ENCODE data around the gene ZAP70.

DNA sequence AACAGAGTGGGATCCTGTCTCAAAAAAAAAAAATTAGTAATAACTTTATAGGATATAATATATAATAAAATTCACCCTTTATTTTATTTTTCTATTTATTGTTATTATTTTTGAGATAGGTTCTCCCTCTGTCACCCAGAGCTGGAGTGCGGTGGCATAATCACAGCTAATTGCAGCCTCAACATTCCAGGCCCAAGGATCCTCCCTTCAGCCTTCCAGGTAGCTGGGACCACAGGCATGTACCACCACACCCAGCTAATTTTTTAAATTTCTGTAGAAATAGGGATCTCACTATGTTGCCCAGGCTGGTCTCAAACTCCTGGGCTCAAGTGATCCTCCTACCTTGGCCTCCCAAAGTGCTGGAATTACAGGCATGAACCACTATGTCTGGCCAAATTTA lies 42.9 kb upstream of the ZAP70 start:
- TF ChIP-seq, protein P1, sequence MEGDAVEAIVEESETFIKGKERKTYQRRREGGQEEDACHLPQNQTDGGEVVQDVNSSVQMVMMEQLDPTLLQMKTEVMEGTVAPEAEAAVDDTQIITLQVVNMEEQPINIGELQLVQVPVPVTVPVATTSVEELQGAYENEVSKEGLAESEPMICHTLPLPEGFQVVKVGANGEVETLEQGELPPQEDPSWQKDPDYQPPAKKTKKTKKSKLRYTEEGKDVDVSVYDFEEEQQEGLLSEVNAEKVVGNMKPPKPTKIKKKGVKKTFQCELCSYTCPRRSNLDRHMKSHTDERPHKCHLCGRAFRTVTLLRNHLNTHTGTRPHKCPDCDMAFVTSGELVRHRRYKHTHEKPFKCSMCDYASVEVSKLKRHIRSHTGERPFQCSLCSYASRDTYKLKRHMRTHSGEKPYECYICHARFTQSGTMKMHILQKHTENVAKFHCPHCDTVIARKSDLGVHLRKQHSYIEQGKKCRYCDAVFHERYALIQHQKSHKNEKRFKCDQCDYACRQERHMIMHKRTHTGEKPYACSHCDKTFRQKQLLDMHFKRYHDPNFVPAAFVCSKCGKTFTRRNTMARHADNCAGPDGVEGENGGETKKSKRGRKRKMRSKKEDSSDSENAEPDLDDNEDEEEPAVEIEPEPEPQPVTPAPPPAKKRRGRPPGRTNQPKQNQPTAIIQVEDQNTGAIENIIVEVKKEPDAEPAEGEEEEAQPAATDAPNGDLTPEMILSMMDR (IDR thresholded peaks at IDR 0.05) = no peak
- TF ChIP-seq POLR2A (IDR thresholded peaks at IDR 0.05) (no peak), EP300 (IDR thresholded peaks at IDR 0.05; ENCODE audit: low read depth) (no peak)

All from transverse colon (tissue), 3 donors.